Spleen (tissue), 11 donors: ENCODE data around the gene CRELD2. TPM values are rescaled to one million over a fixed set of nuclear protein-coding genes. Genes with fewer than 3 reads are reported as not detected.
A peak's percentile ranks its signal among the peaks of the same experiment; 100 is the strongest.

Source experiments
- DNase-seq: peaks from one replicate; pipeline ENCODE4 v3.0.0-alpha.2; 2020
- H3K27ac ChIP-seq, 8 donors: fragments of 200-600 bp; sonication (generic) in 7 of 8; 1 replicate in 4 of 8; 2 replicates in 4 of 8; pipeline versions ENCODE4 v1.5.0 to v1.8.0; 2016 to 2021; ENCODE audit warnings: inconsistent platforms in 4 of 8, mild to moderate bottlenecking in 4 of 8, moderate library complexity in 1 of 8
- H3K27me3 ChIP-seq, 7 donors: fragments of 200-600 bp; sonication (generic) in 6 of 7; replicated peaks in 1 of 7; 1 replicate in 4 of 7; 2 replicates in 3 of 7; pipeline versions ENCODE4 v1.5.0 to v1.8.0; 2016 to 2021; ENCODE audit warnings: inconsistent platforms in 3 of 7, mild to moderate bottlenecking in 1 of 7
- H3K36me3 ChIP-seq, 6 donors: fragments of 200-600 bp; sonication (generic) in 5 of 6; 1 replicate in 4 of 6; 2 replicates in 2 of 6; pipeline versions ENCODE4 v1.5.0 to v1.8.0; 2016 to 2021; ENCODE audit warnings: inconsistent platforms in 2 of 6
- H3K4me1 ChIP-seq, 6 donors: fragments of 200-600 bp; sonication (generic) in 5 of 6; 1 replicate in 3 of 6; 2 replicates in 3 of 6; pipeline versions ENCODE4 v1.5.0 to v1.8.0; 2016 to 2021; ENCODE audit warnings: inconsistent platforms in 3 of 6
- H3K4me3 ChIP-seq, 8 donors: fragments of 200-600 bp; sonication (generic) in 7 of 8; 1 replicate in 4 of 8; 2 replicates in 4 of 8; pipeline versions ENCODE4 v1.5.0 to v1.8.0; 2016 to 2021; ENCODE audit warnings: inconsistent platforms in 4 of 8, mild to moderate bottlenecking in 4 of 8, moderate library complexity in 2 of 8
- H3K9me3 ChIP-seq, 8 donors: fragments of 200-600 bp; sonication (generic) in 7 of 8; 1 replicate in 4 of 8; 2 replicates in 4 of 8; pipeline versions ENCODE4 v1.5.0 to v1.8.0; 2016 to 2021; ENCODE audit warnings: inconsistent platforms in 4 of 8
- CTCF ChIP-seq, 11 experiments: fragments of 200-600 bp in 7 of 11; fragments of 450-650 bp in 4 of 11; sonication (generic) in 4 of 11; IDR thresholded peaks in 8 of 11; conservative IDR thresholded peaks in 3 of 11; 1 replicate in 7 of 11; 2 replicates in 4 of 11; pipeline versions ENCODE4 v1.4.0 to v1.8.0; 2016 to 2021; ENCODE audit warnings: antibody characterized with exemption in 11 of 11, inconsistent platforms in 4 of 11, mild to moderate bottlenecking in 1 of 11
- POLR2A ChIP-seq, 3 donors: fragments of 450-650 bp; IDR thresholded peaks; one replicate each; pipeline ENCODE4 v1.5.1; 2017; ENCODE audit warnings: antibody characterized with exemption in 3 of 3, mild to moderate bottlenecking in 1 of 3
- POLR2AphosphoS5 ChIP-seq, 3 donors: sonication (generic); formaldehyde crosslinking; IDR thresholded peaks; one replicate each; pipeline ENCODE4 v1.5.1; 2017; ENCODE audit warnings: antibody characterized with exemption in 3 of 3
- WGBS, 5 donors: extraction: QIAGEN DNeasy Blood & Tissue Kit in 3 of 5; methylation state at CpG; one replicate each; pipeline versions ENCODE4 v1.1.5 to v1.1.7; 2013 to 2018; 5-methylcytosine and 5-hydroxymethylcytosine counted together
- intact Hi-C: fragments of 100-400 bp; cut with DNase I; formaldehyde crosslinking; loops from one replicate; pipeline ENCODE4 v1.15.0; 2023; ENCODE audit warnings: low total_unique reads
- polyA plus RNA-seq, 3 donors: library from polyadenylated mRNA; stranded (reverse); fragments of 200-250 nt; gene quantifications; one replicate each; pipeline ENCODE4 v1.2.1, GENCODE V29; 2013
- total RNA-seq, 7 donors: library from RNA; depleted of rRNA in 3 of 7; stranded (reverse); fragments of >200 nt in 3 of 7; fragmentation: NEBNext Ultra II Directional in 4 of 7; extraction: Animal tissue kit (Norgen Biotek cat#: 25700) in 4 of 7; gene quantifications; one replicate each; pipeline versions ENCODE4 v1.1.0 to v1.2.1, GENCODE V29; 2016 to 2021
- donor health status: healthy with polysubstance abuse.
- donor health status: DM: no; HTN: no; CAD: no; lungs with moderate emphysema.
- donor health status: DM: no; HTN: no; CAD: no.
- donor health status: Bipolar disorder and iron deficiency.
- donor health status: healthy.
- donor health status: DM: no; HTN: no; CAD: no.
- donor health status: DM: yes; HTN: yes; CAD: no.

Gene CRELD2
- total and polyA plus RNA-seq, 10 donors, result 16.2 to 46.3 (median 34.9) TPM

- H3K27ac ChIP-seq, result peak overlapping the region in 7 of 8 donors; percentile 71 to 92 (median 77)
- WGBS, 5 donors, result 60 to 83% (median 73%) methylated on average over 14 to 20 of the region's 20 CpGs
- DNase-seq, result no peak
- peaks cover 2 to 63% (median 43%) of the 10 kb centered on the region in 6 donors for H3K4me1 ChIP-seq
- intact Hi-C loops, result no loop called here
- H3K4me3 ChIP-seq, result peak overlapping the region in 1 of 8 donors; percentile 43
- H3K9me3 ChIP-seq, result no peaks in the 10 kb centered on the region
- no peak for TF ChIP-seq POLR2A (IDR thresholded peaks at IDR 0.05)
- peak; percentile 2 to 69 (median 20) for TF ChIP-seq POLR2AphosphoS5 (IDR thresholded peaks at IDR 0.05)
- H3K36me3 ChIP-seq, result no peaks in the 10 kb centered on the region
- H3K27me3 ChIP-seq, result no peaks in the 10 kb centered on the region
Observed at GRCh38 chr22:49953027-49953679, 34.7 kb downstream of the CRELD2 start.

GRCh38 chr22:49953680-49954344, 35.4 kb downstream of the CRELD2 start:
- H3K4me3 ChIP-seq, result peak overlapping the region in 1 of 8 donors; percentile 43
- no peaks in the 10 kb centered on the region for H3K27me3 ChIP-seq
- TF ChIP-seq POLR2AphosphoS5 (IDR thresholded peaks at IDR 0.05) (peak; percentile 1 to 59 (median 14)), CTCF (IDR thresholded peaks at IDR 0.05 in 8 of 11, conservative IDR thresholded peaks at IDR 0.05 in 3 of 11) (no peak), POLR2A (IDR thresholded peaks at IDR 0.05) (no peak)
- intact Hi-C loops, result no loop called here
- no peak for DNase-seq
- H3K27ac ChIP-seq, result peak overlapping the region in 7 of 8 donors; percentile 71 to 92 (median 77)
- H3K9me3 ChIP-seq, result no peaks in the 10 kb centered on the region
- H3K36me3 ChIP-seq, result no peaks in the 10 kb centered on the region
- 63 to 79% (median 74%) methylated on average over 9 to 18 of the region's 18 CpGs for WGBS, 5 donors
- peaks cover 2 to 67% (median 44%) of the 10 kb centered on the region in 6 donors for H3K4me1 ChIP-seq

GRCh38 chr22:49954354-49954753, 35.9 kb downstream of the CRELD2 start:
- H3K36me3 ChIP-seq, result no peaks in the 10 kb centered on the region
- peaks cover 4 to 73% (median 49%) of the 10 kb centered on the region in 6 donors for H3K4me1 ChIP-seq
- H3K9me3 ChIP-seq, result no peaks in the 10 kb centered on the region
- 60 to 95% (median 91%) methylated on average over 1 to 8 of the region's 8 CpGs; no CpG with 5 or more reads in 1 of the 5 donors for WGBS, 5 donors
- peak; percentile 76 for DNase-seq
- peak overlapping the region in 7 of 8 donors; percentile 71 to 92 (median 77) for H3K27ac ChIP-seq
- no peak overlapping the region for H3K4me3 ChIP-seq
- H3K27me3 ChIP-seq, result no peaks in the 10 kb centered on the region
- no peak for TF ChIP-seq POLR2AphosphoS5 (IDR thresholded peaks at IDR 0.05)
- intact Hi-C loops, result no loop called here

GRCh38 chr22:49954991-49955580, 36.7 kb downstream of the CRELD2 start:
- peaks cover 9 to 80% (median 56%) of the 10 kb centered on the region in 6 donors for H3K4me1 ChIP-seq
- intact Hi-C loops, result no loop called here
- H3K4me3 ChIP-seq, result no peak overlapping the region
- WGBS, 5 donors, result 77 to 88% (median 80%) methylated on average over 6 to 15 of the region's 15 CpGs
- H3K9me3 ChIP-seq, result no peaks in the 10 kb centered on the region
- peak overlapping the region in 5 of 8 donors; percentile 71 to 92 (median 85) for H3K27ac ChIP-seq
- H3K36me3 ChIP-seq, result no peaks in the 10 kb centered on the region
- no peaks in the 10 kb centered on the region for H3K27me3 ChIP-seq
- TF ChIP-seq POLR2A (IDR thresholded peaks at IDR 0.05), result no peak
- TF ChIP-seq POLR2AphosphoS5 (IDR thresholded peaks at IDR 0.05), result no peak
- no peak for TF ChIP-seq CTCF (IDR thresholded peaks at IDR 0.05 in 8 of 11, conservative IDR thresholded peaks at IDR 0.05 in 3 of 11)
- DNase-seq, result peak; percentile 75
